ENCODE data around the gene VSIG10L2. TPM values are rescaled to one million over a fixed set of nuclear protein-coding genes. Genes with fewer than 3 reads are reported as not detected.
A peak's percentile ranks its signal among the peaks of the same experiment; 100 is the strongest.
"Not testable (repeated sequence)": the region's sequence is repeated elsewhere in the genome, so short reads cannot be mapped to it uniquely, and the experiment has no call there.

The VSIG10L2 gene
- total RNA-seq, 1 donor from 2014 or later: not detected

GRCh38 chr11:125903711-125904659 is 41.9 kb upstream of the VSIG10L2 start, which contains the start of gene DDX25:
TSS of gene DDX25 (plus strand) at chr11:125904508. CDS start at chr11:125904518, 10 bp downstream.
- peak within 1 kb of the TSS; percentile 98 for H3K4me3 Mint-ChIP-seq
- peaks cover 20% of the 10 kb centered on the region for H3K4me1 Mint-ChIP-seq (ENCODE audit: unreplicated experiment)
- no peak for TF ChIP-seq CTCF (conservative IDR thresholded peaks at IDR 0.05)
- H3K9me3 Mint-ChIP-seq: no peaks in the 10 kb centered on the region
- H3K36me3 Mint-ChIP-seq: peaks cover 5% of the 10 kb centered on the region
- peaks cover 34% of the 10 kb centered on the region for H3K27me3 Mint-ChIP-seq
- peak; percentile 76 for DNase-seq (ENCODE audit: extremely low spot score, unreplicated experiment)
- peak within 1 kb of the TSS; percentile 87 for H3K27ac Mint-ChIP-seq

GRCh38 chr11:125904678-125905077 is 41.2 kb upstream of the VSIG10L2 start:
- H3K4me3 Mint-ChIP-seq: peak overlapping the region; percentile 84
- no peak overlapping the region for H3K27ac Mint-ChIP-seq
- DNase-seq (ENCODE audit: extremely low spot score, unreplicated experiment): no peak
- no peaks in the 10 kb centered on the region for H3K9me3 Mint-ChIP-seq
- peaks cover 34% of the 10 kb centered on the region for H3K27me3 Mint-ChIP-seq
- H3K36me3 Mint-ChIP-seq: peaks cover 5% of the 10 kb centered on the region
- H3K4me1 Mint-ChIP-seq (ENCODE audit: unreplicated experiment): peaks cover 20% of the 10 kb centered on the region
- no peak for TF ChIP-seq CTCF (conservative IDR thresholded peaks at IDR 0.05)

- Mint-ChIP-seq H3K4me3 (no peak overlapping the region), H3K9me3 (no peaks in the 10 kb centered on the region), H3K36me3 (no peaks in the 10 kb centered on the region), H3K27me3 (peaks cover 21% of the 10 kb centered on the region), H3K4me1 (ENCODE audit: unreplicated experiment) (no peaks in the 10 kb centered on the region), H3K27ac (no peak overlapping the region)
- no peak for DNase-seq (ENCODE audit: extremely low spot score, unreplicated experiment)
- TF ChIP-seq CTCF (conservative IDR thresholded peaks at IDR 0.05): no peak
Measured at GRCh38 chr11:125910226-125910849, 35.5 kb upstream of the VSIG10L2 start.

- peak; percentile 13 for TF ChIP-seq CTCF (conservative IDR thresholded peaks at IDR 0.05)
- not testable (repeated sequence) for DNase-seq (ENCODE audit: extremely low spot score, unreplicated experiment); H3K4me3 Mint-ChIP-seq; H3K9me3 Mint-ChIP-seq; H3K27ac Mint-ChIP-seq; H3K36me3 Mint-ChIP-seq; H3K4me1 Mint-ChIP-seq (ENCODE audit: unreplicated experiment)
- H3K27me3 Mint-ChIP-seq: peaks cover 28% of the 10 kb centered on the region
Measured at GRCh38 chr11:125914601-125915000, 31.2 kb upstream of the VSIG10L2 start.

- Mint-ChIP-seq H3K4me3 (no peak overlapping the region), H3K9me3 (no peaks in the 10 kb centered on the region), H3K27ac (no peak overlapping the region), H3K4me1 (ENCODE audit: unreplicated experiment) (peaks cover 7% of the 10 kb centered on the region), H3K27me3 (peaks cover 24% of the 10 kb centered on the region), H3K36me3 (peaks cover 3% of the 10 kb centered on the region)
- no peak for TF ChIP-seq CTCF (conservative IDR thresholded peaks at IDR 0.05)
- no peak for DNase-seq (ENCODE audit: extremely low spot score, unreplicated experiment)
Measured at GRCh38 chr11:125916683-125917347, 29.0 kb upstream of the VSIG10L2 start.

Data from type B pancreatic cell (in vitro differentiated cells).